Measurements from ENCODE around the gene PHEX.

Gene PHEX

DNA sequence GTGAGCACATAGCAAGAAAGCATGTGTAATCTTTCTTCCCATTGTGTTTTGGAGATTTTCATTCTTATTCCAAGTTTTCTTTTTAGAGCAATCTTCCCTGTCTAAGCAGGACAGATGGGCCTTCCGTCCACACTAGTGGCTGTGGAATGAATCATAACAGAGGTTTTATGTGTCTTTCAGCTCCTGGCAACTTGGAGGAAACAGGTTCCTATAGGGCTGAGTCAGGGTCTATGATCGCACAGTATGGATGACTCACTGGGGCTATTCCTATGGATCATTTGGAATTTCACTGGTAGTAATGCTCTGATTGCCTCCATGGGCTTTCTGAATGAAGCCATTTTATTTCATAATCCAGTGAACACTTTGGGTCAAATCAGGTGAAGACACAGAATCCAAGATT is 188.8 kb downstream of the PHEX start:
- no peak for TF ChIP-seq ZFX (IDR thresholded peaks at IDR 0.05; ENCODE audit: borderline replicate concordance)
- TF ChIP-seq, protein P1, sequence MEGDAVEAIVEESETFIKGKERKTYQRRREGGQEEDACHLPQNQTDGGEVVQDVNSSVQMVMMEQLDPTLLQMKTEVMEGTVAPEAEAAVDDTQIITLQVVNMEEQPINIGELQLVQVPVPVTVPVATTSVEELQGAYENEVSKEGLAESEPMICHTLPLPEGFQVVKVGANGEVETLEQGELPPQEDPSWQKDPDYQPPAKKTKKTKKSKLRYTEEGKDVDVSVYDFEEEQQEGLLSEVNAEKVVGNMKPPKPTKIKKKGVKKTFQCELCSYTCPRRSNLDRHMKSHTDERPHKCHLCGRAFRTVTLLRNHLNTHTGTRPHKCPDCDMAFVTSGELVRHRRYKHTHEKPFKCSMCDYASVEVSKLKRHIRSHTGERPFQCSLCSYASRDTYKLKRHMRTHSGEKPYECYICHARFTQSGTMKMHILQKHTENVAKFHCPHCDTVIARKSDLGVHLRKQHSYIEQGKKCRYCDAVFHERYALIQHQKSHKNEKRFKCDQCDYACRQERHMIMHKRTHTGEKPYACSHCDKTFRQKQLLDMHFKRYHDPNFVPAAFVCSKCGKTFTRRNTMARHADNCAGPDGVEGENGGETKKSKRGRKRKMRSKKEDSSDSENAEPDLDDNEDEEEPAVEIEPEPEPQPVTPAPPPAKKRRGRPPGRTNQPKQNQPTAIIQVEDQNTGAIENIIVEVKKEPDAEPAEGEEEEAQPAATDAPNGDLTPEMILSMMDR (IDR thresholded peaks at IDR 0.05) = no peak
- no peak overlapping the region for H3K27ac ChIP-seq

DNA sequence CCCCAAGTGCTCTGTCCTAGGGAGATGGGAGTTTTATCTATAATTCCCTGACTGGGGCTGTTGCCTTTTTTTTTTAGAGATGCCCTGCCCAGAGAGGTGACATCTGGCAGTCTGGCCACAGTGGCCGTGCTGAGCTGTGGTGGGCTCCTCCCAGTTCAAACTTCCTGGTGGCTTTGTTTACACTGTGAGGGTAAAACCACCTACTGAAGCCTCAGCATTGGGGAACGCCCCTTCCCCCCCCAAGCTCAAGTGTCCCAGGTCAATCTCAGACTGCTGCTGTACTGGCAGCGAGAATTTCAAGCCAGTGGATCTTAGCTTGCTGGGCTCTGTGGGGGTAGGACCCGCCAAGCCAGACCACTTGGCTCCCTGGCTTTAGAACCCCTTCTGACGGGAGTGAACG is 202.3 kb downstream of the PHEX start:
- TF ChIP-seq, protein P1 (IDR thresholded peaks at IDR 0.05) = no peak
- TF ChIP-seq ZFX (IDR thresholded peaks at IDR 0.05; ENCODE audit: borderline replicate concordance) = no peak

GRCh38 chrX:22237479-22237878 is 205.4 kb downstream of the PHEX start:
- H3K27ac ChIP-seq = no peak overlapping the region
- TF ChIP-seq, protein P1 (IDR thresholded peaks at IDR 0.05) = no peak
- no peak for TF ChIP-seq ZFX (IDR thresholded peaks at IDR 0.05; ENCODE audit: borderline replicate concordance)

More for the DNA sequence above, 202.3 kb downstream of the PHEX start:
- no peak overlapping the region for H3K27ac ChIP-seq

GRCh38 chrX:22246620-22247019 is 214.5 kb downstream of the PHEX start:
- no peak for TF ChIP-seq ZFX (IDR thresholded peaks at IDR 0.05; ENCODE audit: borderline replicate concordance)
- TF ChIP-seq, protein P1 (IDR thresholded peaks at IDR 0.05) = no peak
- no peak overlapping the region for H3K27ac ChIP-seq

GRCh38 chrX:22247169-22247568 is 215.0 kb downstream of the PHEX start:
- TF ChIP-seq ZFX (IDR thresholded peaks at IDR 0.05; ENCODE audit: borderline replicate concordance) = no peak
- TF ChIP-seq, protein P1 (IDR thresholded peaks at IDR 0.05) = no peak
- H3K27ac ChIP-seq = no peak overlapping the region

DNA sequence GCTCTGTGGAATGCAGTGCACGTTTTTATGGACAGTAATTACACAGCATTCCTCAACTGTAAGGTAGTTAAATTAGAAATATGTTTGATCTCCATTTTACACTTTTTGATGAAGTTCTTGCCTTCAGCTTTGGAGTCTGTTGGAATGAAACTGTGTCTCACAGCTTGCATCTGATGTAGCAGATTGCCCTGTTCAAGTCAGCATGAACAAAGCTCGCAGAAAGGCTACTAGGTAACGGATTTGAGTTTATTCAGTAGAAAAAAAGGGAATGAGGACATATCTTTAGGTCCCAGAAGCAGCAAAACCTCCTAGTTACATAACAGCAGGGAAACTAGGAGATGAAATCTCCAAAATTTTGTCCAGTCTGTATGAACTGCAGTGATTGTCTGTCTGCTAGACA is 216.3 kb downstream of the PHEX start:
- H3K27ac ChIP-seq = no peak overlapping the region

GRCh38 chrX:22249371-22249770 is 217.2 kb downstream of the PHEX start:
- TF ChIP-seq ZFX (IDR thresholded peaks at IDR 0.05; ENCODE audit: borderline replicate concordance) = no peak
- TF ChIP-seq, protein P1 (IDR thresholded peaks at IDR 0.05) = no peak
- no peak overlapping the region for H3K27ac ChIP-seq

More for the DNA sequence above, 216.3 kb downstream of the PHEX start:
- TF ChIP-seq, protein P1 (IDR thresholded peaks at IDR 0.05) = no peak
- no peak for TF ChIP-seq ZFX (IDR thresholded peaks at IDR 0.05; ENCODE audit: borderline replicate concordance)
